Fibroblast of skin of scalp (primary cell): ENCODE measurements around the gene NAA16. TPM values are rescaled to one million over a fixed set of nuclear protein-coding genes. Genes with fewer than 3 reads are reported as not detected.
A peak's percentile ranks its signal among the peaks of the same experiment; 100 is the strongest.
"Not testable (repeated sequence)": the region's sequence is repeated elsewhere in the genome, so short reads cannot be mapped to it uniquely, and the experiment has no call there.

ENCODE experiments used
- DNase-seq: peaks from one replicate; pipeline ENCODE4 v3.0.0-alpha.2; 2013
- polyA plus RNA-seq, 2 experiments: library from polyadenylated mRNA; unstranded; fragments of 120-200 nt; gene quantifications; one replicate each; pipeline ENCODE4 v1.2.1, GENCODE V29; 2013; ENCODE audit not compliant: insufficient read length in 2 of 2

Gene NAA16
- polyA plus RNA-seq (2013, experiment 1 of 2; ENCODE audit: insufficient read length), result 5.7 TPM
- polyA plus RNA-seq (2013, experiment 2 of 2; ENCODE audit: insufficient read length), result 7.4 TPM

DNA sequence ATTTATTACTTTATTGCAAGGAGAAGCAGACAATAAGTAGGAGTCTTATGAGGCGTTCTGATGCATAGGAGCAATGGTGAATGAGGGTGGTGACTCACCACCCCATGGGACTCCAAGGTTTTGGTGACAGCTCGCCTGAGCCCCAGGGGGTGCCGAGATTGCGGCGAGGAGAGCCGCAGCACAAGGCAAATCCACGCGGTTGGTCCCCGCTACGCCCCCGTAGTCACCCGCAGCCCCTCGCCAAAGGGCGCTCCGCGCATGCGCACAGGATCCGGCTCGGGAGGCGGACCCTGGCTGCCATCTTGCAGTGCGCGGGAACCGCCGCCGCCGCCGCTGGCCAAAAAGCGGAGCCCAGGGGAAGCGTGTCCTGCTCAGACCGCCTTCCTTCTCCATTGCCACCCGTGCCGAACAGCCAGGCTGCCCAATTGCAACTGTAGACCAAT is at the start of gene NAA16:
Gene NAA16 (plus strand): TSS at position 305 of the 443 bp plus-strand sequence. CDS start 262 bp downstream, outside the sequence.
- peak; percentile 91 for DNase-seq

DNA sequence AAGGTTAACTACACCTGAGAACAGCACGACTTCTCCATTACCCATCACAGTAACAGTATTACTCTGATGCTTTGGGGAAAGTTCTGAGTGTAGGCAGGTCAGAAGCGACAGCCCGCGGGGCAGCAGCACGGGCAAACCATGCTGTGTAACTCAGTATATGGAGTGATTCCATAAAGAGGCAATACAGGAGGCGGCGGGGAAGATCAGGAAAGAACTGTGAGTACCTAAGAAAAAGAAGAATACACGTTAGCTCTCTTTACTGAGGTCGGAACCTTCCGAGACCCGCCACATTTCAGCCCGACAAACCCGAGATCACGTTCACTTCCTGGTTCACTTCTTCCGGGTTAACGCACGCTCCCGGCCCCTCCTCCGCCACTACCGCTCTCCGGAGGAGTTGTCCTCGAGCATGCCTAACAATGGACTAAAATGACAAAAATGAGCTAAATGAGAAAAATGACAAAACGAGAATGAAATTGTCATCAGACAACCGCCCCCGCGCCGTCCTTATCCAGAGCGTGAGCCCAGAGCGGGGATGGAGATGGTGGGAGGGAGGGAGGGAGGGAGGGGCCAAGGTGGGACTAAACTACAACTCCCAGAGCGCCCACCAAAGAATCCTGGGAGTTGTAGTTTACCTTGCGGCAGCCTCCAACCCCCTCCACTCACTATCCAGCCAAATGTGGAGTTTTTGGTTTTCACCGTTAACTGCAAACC is 47.7 kb upstream of the NAA16 start, which contains the start of gene MTRF1:
Gene MTRF1 (minus strand): TSS at position 316 of the 711 bp plus-strand sequence. CDS start 2,669 bp downstream, outside the sequence.
- peak; percentile 83 for DNase-seq

DNA sequence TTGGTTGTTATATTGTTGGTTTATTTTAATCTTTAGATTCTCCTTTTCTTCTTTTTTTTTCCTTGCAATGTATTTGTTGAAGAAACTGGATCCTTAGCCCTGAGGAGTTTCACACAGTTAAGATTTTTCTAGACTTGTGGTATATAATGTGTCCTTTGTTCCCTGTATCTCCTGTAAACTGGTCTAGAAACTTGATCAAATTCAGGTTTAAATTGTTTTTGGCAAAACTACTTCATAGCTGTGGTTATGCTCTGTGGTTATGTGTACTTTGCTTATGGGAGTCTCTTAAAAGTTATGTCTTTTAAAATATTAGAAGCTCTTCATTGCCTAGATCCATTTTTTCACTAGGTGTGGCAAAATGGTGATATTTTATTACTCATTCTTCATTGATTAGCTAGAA is 44.0 kb upstream of the NAA16 start:
- no peak for DNase-seq

- peak; percentile 13 for DNase-seq
These were observed 42.3 kb upstream of the NAA16 start for GRCh38 chr13:41268764-41269163.

GRCh38 chr13:41271456-41272285 is 39.4 kb upstream of the NAA16 start:
- no peak for DNase-seq

- DNase-seq, result no peak
These were observed 37.1 kb upstream of the NAA16 start for GRCh38 chr13:41273831-41274441.

DNA sequence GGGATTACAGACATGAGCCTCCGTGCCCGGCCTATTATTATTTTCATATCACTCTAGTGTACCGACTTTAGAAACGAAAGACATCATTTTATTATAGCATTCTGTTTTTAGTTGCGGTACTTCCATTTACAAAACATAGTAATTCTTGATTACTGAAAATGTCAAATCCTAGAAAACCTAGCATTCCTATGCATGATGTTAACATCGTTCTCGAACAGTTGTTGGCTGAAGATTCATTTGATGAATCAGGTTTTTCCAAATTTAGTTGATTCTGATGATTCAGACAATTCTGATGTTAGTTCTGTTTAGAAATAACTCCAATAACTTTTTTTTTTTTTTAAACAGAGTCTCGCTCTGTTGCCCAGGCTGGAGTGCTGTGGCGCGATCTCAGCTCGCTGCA is 36.2 kb upstream of the NAA16 start:
- DNase-seq, result no peak

DNA sequence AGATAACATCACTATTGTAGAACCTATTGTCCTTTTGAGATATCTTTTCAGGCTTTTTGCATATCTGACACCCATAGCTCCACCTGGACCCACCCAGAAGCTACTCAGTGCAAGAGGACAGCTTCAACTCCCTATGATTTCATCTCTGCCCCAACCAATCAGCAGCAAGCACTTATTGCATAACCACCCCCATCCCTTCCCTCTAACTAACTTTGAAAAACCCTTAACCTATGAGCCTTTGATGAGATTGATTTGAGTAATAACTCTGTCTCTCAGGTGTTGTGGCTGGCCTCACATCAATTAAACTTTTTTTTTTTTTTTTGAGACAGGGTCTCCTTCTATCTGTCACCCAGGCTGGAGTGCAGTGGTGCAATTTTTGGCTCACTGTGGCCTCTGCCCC is 34.2 kb upstream of the NAA16 start:
- no peak for DNase-seq

DNA sequence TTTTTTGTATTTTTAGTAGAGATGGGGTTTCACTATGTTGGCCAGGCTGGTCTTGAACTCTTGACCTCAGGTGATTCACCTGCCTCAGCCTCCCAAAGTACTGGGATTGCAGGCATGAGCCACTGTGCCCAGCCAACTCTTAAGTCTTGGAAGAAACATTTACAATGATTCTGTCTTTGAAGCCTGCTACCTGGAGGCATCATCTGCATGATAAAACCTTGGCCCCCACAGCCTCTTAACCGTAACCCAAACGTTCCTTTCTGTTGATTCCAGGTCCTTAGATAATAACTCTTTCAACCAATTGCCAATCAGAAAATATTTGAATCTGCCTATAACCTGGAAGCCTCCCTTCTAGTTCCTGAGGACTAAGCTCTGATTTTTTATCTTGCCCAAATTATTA is 31.9 kb upstream of the NAA16 start:
- not testable (repeated sequence) for DNase-seq

DNA sequence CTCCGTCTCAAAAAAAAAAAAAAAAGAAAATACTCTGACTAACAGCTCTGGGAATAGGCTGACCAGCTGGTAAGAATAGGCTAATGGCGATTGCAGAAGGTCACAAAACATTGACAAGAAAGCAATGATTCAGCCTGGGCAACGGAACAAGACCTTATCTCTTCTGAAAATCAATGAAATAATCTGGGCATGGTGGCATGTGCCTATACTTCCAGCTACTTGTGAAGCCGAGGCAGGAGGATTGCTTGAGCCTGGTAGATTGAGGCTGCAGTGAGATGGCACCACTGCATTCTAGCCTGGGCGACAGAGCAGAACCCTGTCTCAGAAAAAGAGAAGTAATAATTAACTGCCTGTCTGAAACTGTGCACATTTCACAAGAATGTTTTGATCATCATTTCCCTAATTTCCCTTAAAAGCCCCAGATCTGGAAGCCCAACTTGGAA is 28.9 kb upstream of the NAA16 start:
- DNase-seq, result no peak

- DNase-seq, result peak; percentile 70
These were observed 26.4 kb upstream of the NAA16 start for GRCh38 chr13:41284512-41285288.

DNA sequence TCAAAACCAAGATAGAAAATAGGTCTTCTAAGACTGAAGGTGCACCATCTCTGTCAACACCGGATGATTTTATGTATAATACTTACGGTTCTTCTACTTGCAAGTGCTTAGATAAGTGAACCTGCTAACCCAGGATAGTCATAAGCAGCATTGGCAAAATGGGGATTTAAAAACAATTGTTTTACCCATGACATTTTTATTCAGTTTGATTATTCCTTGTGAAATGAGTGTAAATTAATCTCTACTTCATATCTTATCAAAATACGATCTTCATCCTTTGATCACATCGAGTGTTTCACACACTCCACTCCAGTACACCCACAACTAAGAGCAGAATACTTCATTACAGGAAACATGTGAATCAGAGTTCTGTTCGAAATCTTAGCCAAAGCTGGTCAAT is 24.7 kb upstream of the NAA16 start:
- no peak for DNase-seq

DNA sequence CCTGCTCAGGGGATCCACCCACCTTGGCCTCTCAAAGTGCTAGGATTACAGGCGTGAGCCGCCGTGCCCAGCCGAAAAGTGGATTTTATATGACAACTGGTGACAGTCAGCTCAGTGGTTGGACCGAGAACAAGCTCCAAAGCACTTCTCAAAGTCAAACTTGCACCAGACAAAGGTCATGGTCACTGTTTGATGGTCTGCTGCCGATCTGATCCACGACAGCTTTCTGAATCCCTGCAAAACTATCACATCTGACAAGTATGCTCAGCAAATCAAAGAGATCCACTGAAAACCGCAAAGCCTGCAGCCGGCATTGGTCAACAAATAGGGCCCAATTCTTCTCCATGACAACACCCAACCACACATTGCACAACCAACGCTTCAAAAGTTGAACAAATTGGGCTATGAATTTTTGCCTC is 21.6 kb upstream of the NAA16 start:
- no peak for DNase-seq

- DNase-seq, result no peak
These were observed 19.8 kb upstream of the NAA16 start for GRCh38 chr13:41291246-41291645.

DNA sequence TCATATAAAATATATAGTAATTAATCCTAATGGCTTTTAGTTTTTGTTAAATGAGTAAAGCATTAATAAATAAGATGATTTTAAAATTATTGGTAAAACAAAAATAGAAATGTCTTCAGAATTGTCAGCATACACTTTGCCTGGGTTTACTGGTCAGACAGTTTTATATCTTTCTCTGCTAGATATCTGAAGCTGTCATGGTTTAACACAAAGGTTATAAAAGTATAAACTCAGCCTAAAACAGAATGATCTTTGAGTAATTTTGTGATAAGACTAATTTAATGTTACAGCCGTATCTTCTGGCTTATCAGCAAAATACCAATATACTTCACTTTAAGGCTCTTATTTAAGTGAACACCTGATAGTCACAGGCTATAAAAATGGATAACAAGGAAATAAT is 17.8 kb upstream of the NAA16 start:
- DNase-seq, result no peak

DNA sequence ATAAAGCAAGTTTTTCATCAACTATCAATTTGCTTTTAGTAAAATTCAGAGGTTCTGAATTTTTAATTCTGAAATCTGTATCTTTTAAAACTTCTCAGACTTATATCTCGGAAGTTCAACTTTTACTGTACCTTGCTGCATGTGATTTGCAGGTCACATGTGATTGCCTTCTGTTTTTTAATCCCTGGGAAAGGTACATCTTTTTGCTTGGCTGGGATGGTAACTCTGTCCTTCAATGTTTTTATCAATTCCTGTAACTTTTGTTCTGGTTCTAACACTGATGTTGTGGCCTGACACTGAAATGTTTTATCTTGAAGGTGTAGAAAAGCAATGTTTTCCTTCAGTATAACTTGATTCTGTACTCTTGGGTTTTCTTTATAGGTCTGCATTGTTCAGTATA is 16.2 kb upstream of the NAA16 start:
- DNase-seq, result no peak

DNA sequence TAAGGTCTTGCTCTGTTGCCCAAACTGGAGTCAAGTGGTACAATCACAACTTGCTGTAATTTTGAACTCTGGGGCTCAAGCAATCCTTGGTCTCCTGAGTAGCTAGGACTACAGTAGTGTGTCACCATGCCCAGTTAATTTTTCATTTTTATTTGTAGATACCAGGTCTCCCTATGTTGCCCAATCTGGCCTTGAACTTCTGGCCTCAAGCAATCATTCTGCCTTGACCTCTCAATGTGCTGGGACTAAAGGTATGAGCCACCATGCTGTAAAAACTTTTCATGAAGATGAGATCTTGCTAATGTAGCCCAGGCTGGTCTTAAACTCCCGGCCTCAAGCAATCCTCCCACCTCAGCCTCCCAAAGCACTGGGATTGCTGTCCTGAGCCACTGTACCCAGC is 15.1 kb upstream of the NAA16 start:
- DNase-seq, result no peak

DNA sequence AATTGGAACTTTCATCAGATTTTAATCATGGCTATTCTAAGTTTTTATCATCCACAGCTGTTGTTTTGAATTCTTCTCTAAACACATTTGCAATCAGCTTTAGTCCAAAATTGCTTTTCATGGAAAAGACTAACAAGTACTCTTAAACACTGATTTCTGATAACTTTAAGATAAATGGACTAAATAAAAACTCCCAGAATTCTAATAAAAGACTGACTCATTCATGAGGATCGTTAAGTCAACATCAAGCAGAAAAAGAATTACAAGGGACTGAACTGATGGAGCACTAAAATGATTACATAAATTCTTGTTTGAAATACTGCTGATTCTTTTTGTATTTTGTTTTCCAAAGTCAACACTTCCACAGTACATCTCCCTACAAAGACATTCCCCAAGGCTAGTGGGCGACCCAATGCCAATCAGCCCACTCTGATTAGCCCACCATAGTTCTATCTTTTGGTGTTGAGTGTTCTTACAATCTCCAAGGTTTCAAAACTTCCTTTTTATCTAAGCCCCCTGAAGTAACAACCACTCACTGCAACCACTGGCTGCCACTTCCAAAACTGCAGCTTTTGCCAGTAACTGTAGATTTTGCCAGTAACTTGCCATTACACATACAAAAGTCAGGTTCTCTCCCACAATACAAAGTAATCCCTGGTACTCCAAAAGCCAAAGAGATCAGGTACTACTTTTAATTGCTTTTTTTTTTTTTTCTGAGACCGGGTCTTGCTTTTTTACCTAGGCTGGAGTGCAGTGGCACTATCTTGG is 14.0 kb upstream of the NAA16 start:
- no peak for DNase-seq

- DNase-seq, result no peak
These were observed 11.6 kb upstream of the NAA16 start for GRCh38 chr13:41299316-41300094.

DNA sequence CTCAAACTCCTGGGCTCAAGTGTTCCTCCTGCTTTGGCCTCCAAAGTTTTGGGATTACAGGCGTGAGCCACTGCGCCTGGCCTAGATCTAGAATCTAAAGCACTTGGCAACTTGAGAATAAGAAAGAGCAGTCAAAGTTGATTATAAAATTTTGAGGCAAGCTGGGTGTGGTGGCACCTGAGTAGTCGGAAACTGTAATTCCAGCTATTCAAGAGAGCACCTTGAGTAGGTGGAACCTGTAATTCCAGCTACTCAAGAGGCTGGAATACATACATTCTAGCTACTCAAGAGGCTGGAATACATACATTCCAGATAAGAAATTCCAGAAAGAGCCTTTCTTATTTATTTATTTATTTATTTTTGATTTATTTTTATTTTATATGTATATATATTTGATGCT is 8.3 kb upstream of the NAA16 start:
- no peak for DNase-seq

DNA sequence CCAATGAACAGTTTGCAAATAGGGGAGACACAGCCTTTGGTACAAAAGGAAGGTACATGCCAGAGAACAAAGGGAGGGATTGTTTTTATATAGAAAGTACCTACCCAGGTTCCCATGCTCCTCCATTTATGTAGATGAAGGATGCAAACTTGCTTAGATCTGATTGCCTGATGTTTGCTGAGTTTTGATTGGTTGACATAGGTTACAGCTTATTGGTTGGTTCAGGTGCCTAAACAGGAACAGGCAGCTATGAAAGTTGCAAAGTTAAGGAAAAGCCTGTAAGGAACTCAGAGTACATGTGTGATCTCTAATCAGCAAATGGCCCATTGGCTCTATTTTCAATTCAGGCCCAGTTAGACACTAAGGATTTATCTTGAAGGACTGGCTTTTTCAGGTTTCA is 6.5 kb upstream of the NAA16 start:
- DNase-seq, result no peak
